NOMO-1 treated with DMSO at 0.1 percent for 48 hours (cell line): ENCODE results near the gene CLDN25.
"Not testable (repeated sequence)": the region's sequence is repeated elsewhere in the genome, so short reads cannot be mapped to it uniquely, and the experiment has no call there.

Source experiments
- DNase-seq: peaks from one replicate; lab custom pipeline; 2025; ENCODE audit not compliant: unreplicated experiment; lab: John Stamatoyannopoulos, UW

CLDN25 gene

GRCh38 chr11:113779496-113779895, at the start of gene CLDN25:
Gene CLDN25, plus strand, starts transcription at chr11:113779796. Its CDS starts 0 bp downstream, at chr11:113779796.
- no peak for DNase-seq

- DNase-seq = no peak
Measured at GRCh38 chr11:113730887-113731726, 48.5 kb upstream of the CLDN25 start.

- no peak for DNase-seq
Measured at GRCh38 chr11:113732092-113732491, 47.5 kb upstream of the CLDN25 start.

GRCh38 chr11:113736323-113736722, 43.3 kb upstream of the CLDN25 start:
- DNase-seq = no peak

- DNase-seq = no peak
Measured at GRCh38 chr11:113752932-113753331, 26.7 kb upstream of the CLDN25 start.

GRCh38 chr11:113760241-113760640, 19.4 kb upstream of the CLDN25 start:
- DNase-seq = no peak

- DNase-seq = not testable (repeated sequence)
Measured at GRCh38 chr11:113763040-113763439, 16.6 kb upstream of the CLDN25 start.

GRCh38 chr11:113764527-113765219, 14.9 kb upstream of the CLDN25 start:
- DNase-seq = no peak

- DNase-seq = no peak
Measured at GRCh38 chr11:113771964-113772363, 7.6 kb upstream of the CLDN25 start.

GRCh38 chr11:113773092-113773415, 6.5 kb upstream of the CLDN25 start:
- no peak for DNase-seq

- peak; percentile 93 for DNase-seq
Measured at GRCh38 chr11:113773416-113774173, 6.0 kb upstream of the CLDN25 start, which contains the start of gene ZW10. Gene ZW10, minus strand, starts transcription at chr11:113773692. Its CDS starts 26 bp downstream, at chr11:113773666.

GRCh38 chr11:113774174-113774503, 5.5 kb upstream of the CLDN25 start:
- DNase-seq = no peak

- no peak for DNase-seq
Measured at GRCh38 chr11:113778111-113778910, 1.3 kb upstream of the CLDN25 start.

- no peak for DNase-seq
Measured at GRCh38 chr11:113781682-113782081, 2.1 kb downstream of the CLDN25 start.

GRCh38 chr11:113782134-113782533, 2.5 kb downstream of the CLDN25 start:
- no peak for DNase-seq

- not testable (repeated sequence) for DNase-seq
Measured at GRCh38 chr11:113789016-113789415, 9.4 kb downstream of the CLDN25 start.

- DNase-seq = no peak
Measured at GRCh38 chr11:113789675-113790320, 10.2 kb downstream of the CLDN25 start.

- DNase-seq = peak; percentile 24
Measured at GRCh38 chr11:113796663-113797259, 17.2 kb downstream of the CLDN25 start.

- DNase-seq = no peak
Measured at GRCh38 chr11:113802621-113803020, 23.0 kb downstream of the CLDN25 start.

- no peak for DNase-seq
Measured at GRCh38 chr11:113805640-113806039, 26.0 kb downstream of the CLDN25 start.
